ENCODE results near the gene CEP85.

The CEP85 gene

GRCh38 chr1:26197813-26198212 lies 36.2 kb upstream of the CEP85 start:
- H3K27me3 ChIP-seq: no peaks in the 10 kb centered on the region
- no peak for TF ChIP-seq CTCF (IDR thresholded peaks at IDR 0.05)
- H3K4me3 ChIP-seq (ENCODE audit: low read depth in 1 of 2, low read length in 1 of 2): no peak overlapping the region

GRCh38 chr1:26200413-26200812 lies 33.6 kb upstream of the CEP85 start:
- Histone ChIP-seq H3K27me3 (no peaks in the 10 kb centered on the region), H3K9me3 (no peaks in the 10 kb centered on the region), H3K4me3 (ENCODE audit: low read depth in 1 of 2, low read length in 1 of 2) (no peak overlapping the region), H3K27ac (no peak overlapping the region), H3K36me3 (no peaks in the 10 kb centered on the region), H3K4me1 (ENCODE audit: control insufficient read depth in 1 of 2, insufficient read depth in 1 of 2, low read depth in 1 of 2, low read length in 1 of 2) (peaks cover 0 to 3% of the 10 kb centered on the region in 2 experiments)
- TF ChIP-seq CTCF (IDR thresholded peaks at IDR 0.05): no peak

More at GRCh38 chr1:26197813-26198212, 36.2 kb upstream of the CEP85 start:
- peaks cover 0 to 3% of the 10 kb centered on the region in 2 experiments for H3K4me1 ChIP-seq (ENCODE audit: control insufficient read depth in 1 of 2, insufficient read depth in 1 of 2, low read depth in 1 of 2, low read length in 1 of 2)
- H3K36me3 ChIP-seq: no peaks in the 10 kb centered on the region
- no peaks in the 10 kb centered on the region for H3K9me3 ChIP-seq
- no peak overlapping the region for H3K27ac ChIP-seq

GRCh38 chr1:26203642-26204318 lies 30.2 kb upstream of the CEP85 start:
- Histone ChIP-seq H3K4me3 (ENCODE audit: low read depth in 1 of 2, low read length in 1 of 2) (no peak overlapping the region), H3K27me3 (no peaks in the 10 kb centered on the region), H3K9me3 (no peaks in the 10 kb centered on the region), H3K36me3 (no peaks in the 10 kb centered on the region), H3K27ac (no peak overlapping the region), H3K4me1 (ENCODE audit: control insufficient read depth in 1 of 2, insufficient read depth in 1 of 2, low read depth in 1 of 2, low read length in 1 of 2) (peaks cover 0 to 3% of the 10 kb centered on the region in 2 experiments)
- TF ChIP-seq CTCF (IDR thresholded peaks at IDR 0.05): no peak

GRCh38 chr1:26210147-26210870 lies 23.7 kb upstream of the CEP85 start:
- Histone ChIP-seq H3K4me3 (ENCODE audit: low read depth in 1 of 2, low read length in 1 of 2) (no peak overlapping the region), H3K4me1 (ENCODE audit: control insufficient read depth in 1 of 2, insufficient read depth in 1 of 2, low read depth in 1 of 2, low read length in 1 of 2) (no peaks in the 10 kb centered on the region), H3K27me3 (no peaks in the 10 kb centered on the region), H3K9me3 (no peaks in the 10 kb centered on the region), H3K27ac (no peak overlapping the region), H3K36me3 (no peaks in the 10 kb centered on the region)
- no peak for TF ChIP-seq CTCF (IDR thresholded peaks at IDR 0.05)

GRCh38 chr1:26212726-26213125 lies 21.3 kb upstream of the CEP85 start:
- H3K4me1 ChIP-seq (ENCODE audit: control insufficient read depth in 1 of 2, insufficient read depth in 1 of 2, low read depth in 1 of 2, low read length in 1 of 2): no peaks in the 10 kb centered on the region
- no peaks in the 10 kb centered on the region for H3K9me3 ChIP-seq
- no peak overlapping the region for H3K27ac ChIP-seq
- no peak for TF ChIP-seq CTCF (IDR thresholded peaks at IDR 0.05)
- no peaks in the 10 kb centered on the region for H3K36me3 ChIP-seq
- no peaks in the 10 kb centered on the region for H3K27me3 ChIP-seq
- no peak overlapping the region for H3K4me3 ChIP-seq (ENCODE audit: low read depth in 1 of 2, low read length in 1 of 2)
